PC-3 (cell line): Measurements from ENCODE around the gene NEU3. TPM values are rescaled to one million over a fixed set of nuclear protein-coding genes. Genes with fewer than 3 reads are reported as not detected.

Experiments
- ATAC-seq: fragments of 200-7000 bp; cut with Tn5 transposase; 2 replicates; pipeline ENCODE4 v1.9.1; 2020; ENCODE audit warnings: mild to moderate bottlenecking, moderate library complexity
- BruUV-seq: library from RNA; stranded (reverse); fragments of 400-500 nt; replicated peaks from 2 replicates; lab custom pipeline; 2021; lab: Mats Ljungman, UMichigan
- CTCF ChIA-PET: fragments of 300-600 bp; sonication (Branson Sonifier 250); formaldehyde crosslinking; loops from one replicate; lab custom pipeline; 2022; ENCODE audit warnings: antibody characterized with exemption; lab: Charles Lee
- POLR2A ChIA-PET: fragments of 300-600 bp; sonication (Branson Sonifier 250); formaldehyde crosslinking; loops from one replicate; lab custom pipeline; 2022; ENCODE audit warnings: antibody characterized with exemption; ENCODE audit not compliant: unreplicated experiment; lab: Charles Lee
- DNase-seq: peaks from one replicate; pipeline ENCODE4 v3.0.0-alpha.2; 2015
- H2AFZ ChIP-seq: fragments of 300-600 bp; sonication (generic); 2 replicates; pipeline ENCODE4 v1.6.0; 2016; ENCODE audit warnings: antibody characterized with exemption, low read length
- H3F3A ChIP-seq: fragments of 300-600 bp; sonication (generic); one replicate; pipeline ENCODE4 v1.6.0; 2017; ENCODE audit warnings: antibody characterized with exemption, low read length, control low read depth, mild to moderate bottlenecking; ENCODE audit not compliant: unreplicated experiment
- H3K27ac ChIP-seq: fragments of 300-600 bp; sonication (generic); 2 replicates; pipeline ENCODE4 v1.5.1; 2016; ENCODE audit warnings: mild to moderate bottlenecking, low read length
- H3K27me3 ChIP-seq: fragments of 300-600 bp; sonication (generic); 2 replicates; pipeline ENCODE4 v1.6.1; 2016; ENCODE audit warnings: low read length, mixed read lengths
- H3K36me3 ChIP-seq: fragments of 300-600 bp; sonication (generic); 2 replicates; pipeline ENCODE4 v1.6.1; 2016; ENCODE audit warnings: low read depth, mixed run types, low read length, mixed read lengths
- H3K4me1 ChIP-seq: fragments of 300-600 bp; sonication (generic); 2 replicates; pipeline ENCODE4 v1.5.1; 2016; ENCODE audit warnings: low read length; ENCODE audit not compliant: insufficient read depth
- H3K4me2 ChIP-seq: fragments of 300-600 bp; sonication (generic); 2 replicates; pipeline ENCODE4 v1.6.0; 2016; ENCODE audit warnings: low read length
- H3K4me3 ChIP-seq: fragments of 300-600 bp; sonication (generic); 2 replicates; pipeline ENCODE4 v1.5.1; 2016; ENCODE audit warnings: mild to moderate bottlenecking, low read length, mixed read lengths
- H3K79me2 ChIP-seq: fragments of 300-600 bp; sonication (generic); 2 replicates; pipeline ENCODE4 v1.6.1; 2017; ENCODE audit warnings: low read length, mixed read lengths
- H3K9ac ChIP-seq: fragments of 300-600 bp; sonication (generic); 2 replicates; pipeline ENCODE4 v1.6.0; 2016; ENCODE audit warnings: mild to moderate bottlenecking, low read length
- H3K9me2 ChIP-seq: fragments of 300-600 bp; sonication (generic); replicated peaks from 2 replicates; pipeline ENCODE4 v1.6.1; 2016; ENCODE audit warnings: mixed run types, low read length, mixed read lengths
- H3K9me3 ChIP-seq: fragments of 300-600 bp; sonication (generic); 2 replicates; pipeline ENCODE4 v1.6.1; 2016; ENCODE audit warnings: low read length, mixed read lengths
- H4K20me1 ChIP-seq: fragments of 300-600 bp; sonication (generic); 2 replicates; pipeline ENCODE4 v1.6.1; 2016; ENCODE audit warnings: low read length, mixed read lengths
- CTCF ChIP-seq: fragments of 300-600 bp; sonication (generic); conservative IDR thresholded peaks from 2 replicates; pipeline ENCODE4 v1.5.1; 2017; ENCODE audit warnings: antibody characterized with exemption, low read depth, mild to moderate bottlenecking, low read length
- EZH2 ChIP-seq: fragments of 300-600 bp; sonication (generic); IDR thresholded peaks from one replicate; pipeline ENCODE4 v1.6.1; 2017; ENCODE audit warnings: antibody characterized with exemption, mild to moderate bottlenecking, low read length; ENCODE audit not compliant: unreplicated experiment
- EZH2phosphoT487 ChIP-seq: fragments of 300-600 bp; sonication (generic); IDR thresholded peaks from 2 replicates; pipeline ENCODE4 v1.6.1; 2018; ENCODE audit warnings: mild to moderate bottlenecking, antibody characterized with exemption, low read length, borderline replicate concordance
- intact Hi-C: fragments of 100-400 bp; cut with micrococcal nuclease; formaldehyde crosslinking; loops from 2 replicates; pipeline ENCODE4 v1.9.0; 2023
- total RNA-seq: library from RNA; depleted of rRNA; stranded (reverse); fragments of >200 nt; gene quantifications from 2 replicates; pipeline ENCODE4 v1.2.3, GENCODE V29; 2014

NEU3 gene
- total RNA-seq, 1 experiment from 2014 or later: 15.7 TPM

- Histone ChIP-seq H3K36me3 (no peaks in the 10 kb centered on the region), H3K27me3 (no peaks in the 10 kb centered on the region), H3K9me2 (no peaks in the 10 kb centered on the region), H3K9ac (no peak overlapping the region), H3K4me3 (no peak overlapping the region), H3K4me1 (peaks cover 11% of the 10 kb centered on the region), H3F3A (no peaks in the 10 kb centered on the region), H4K20me1 (no peaks in the 10 kb centered on the region), H3K79me2 (no peaks in the 10 kb centered on the region), H3K4me2 (no peak overlapping the region), H3K9me3 (no peaks in the 10 kb centered on the region), H3K27ac (no peak overlapping the region), H2AFZ (no peak overlapping the region)
- DNase-seq (no peak), ATAC-seq (no peak)
- BruUV-seq: no TSS peak
- ChIA-PET CTCF (no interaction called here), POLR2A (no interaction called here)
- TF ChIP-seq CTCF (no peak), EZH2 (no peak), EZH2phosphoT487 (no peak)
- intact Hi-C loops: no loop called here
Observed at GRCh38 chr11:75028724-75029123, 40.0 kb downstream of the NEU3 start.

GRCh38 chr11:75029836-75030631, 41.3 kb downstream of the NEU3 start:
- TF ChIP-seq EZH2 (no peak), CTCF (no peak), EZH2phosphoT487 (no peak)
- Histone ChIP-seq H3K79me2 (no peaks in the 10 kb centered on the region), H3K4me1 (peaks cover 11% of the 10 kb centered on the region), H3K27me3 (no peaks in the 10 kb centered on the region), H3F3A (no peaks in the 10 kb centered on the region), H3K27ac (no peak overlapping the region), H3K36me3 (no peaks in the 10 kb centered on the region), H3K4me2 (no peak overlapping the region), H3K9me3 (no peaks in the 10 kb centered on the region), H3K4me3 (no peak overlapping the region), H3K9me2 (no peaks in the 10 kb centered on the region), H3K9ac (no peak overlapping the region), H2AFZ (no peak overlapping the region), H4K20me1 (no peaks in the 10 kb centered on the region)
- BruUV-seq: no TSS peak
- intact Hi-C loops: no loop called here
- DNase-seq (no peak), ATAC-seq (no peak)
- ChIA-PET POLR2A (no interaction called here), CTCF (no interaction called here)

- peak overlapping the region; percentile 37 for H3K27ac ChIP-seq
- no peaks in the 10 kb centered on the region for H3K36me3 ChIP-seq
- ATAC-seq (peak; percentile 78), DNase-seq (peak; percentile 72)
- BruUV-seq: TSS peak; percentile 26
- TF ChIP-seq EZH2 (no peak), EZH2phosphoT487 (no peak), CTCF (no peak)
- 0 out of 2 replicates have a peak overlapping the region, but pooled peaks have one; percentile 13 for H3K4me2 ChIP-seq
- no peak overlapping the region for H3K4me3 ChIP-seq
- intact Hi-C loops: no loop called here
- CTCF ChIA-PET: interaction anchor here (1.2 kb wide), 1 partner anchor 9 kb away, joined by 6 read pairs; no protein-coding TSS in a partner anchor
- no peaks in the 10 kb centered on the region for H3K79me2 ChIP-seq
- no peaks in the 10 kb centered on the region for H3K27me3 ChIP-seq
- peak overlapping the region; percentile 44 for H2AFZ ChIP-seq
- H3K9me2 ChIP-seq: no peaks in the 10 kb centered on the region
- peak overlapping the region; percentile 33; the same call in 1 of the 2 replicates for H3K9ac ChIP-seq
- peaks cover 22% of the 10 kb centered on the region for H3K4me1 ChIP-seq
- no peaks in the 10 kb centered on the region for H3K9me3 ChIP-seq
- no peaks in the 10 kb centered on the region for H4K20me1 ChIP-seq
- no peaks in the 10 kb centered on the region for H3F3A ChIP-seq
- POLR2A ChIA-PET: no interaction called here
Observed at GRCh38 chr11:75031224-75031753, 42.6 kb downstream of the NEU3 start.
